ENCODE measurements around the gene CYP4A11. TPM values are rescaled to one million over a fixed set of nuclear protein-coding genes. Genes with fewer than 3 reads are reported as not detected.
A peak's percentile ranks its signal among the peaks of the same experiment; 100 is the strongest.
"Not testable (repeated sequence)": the region's sequence is repeated elsewhere in the genome, so short reads cannot be mapped to it uniquely, and the experiment has no call there.

Gene CYP4A11
- total RNA-seq, 1 donor from 2014 or later: not detected

DNA sequence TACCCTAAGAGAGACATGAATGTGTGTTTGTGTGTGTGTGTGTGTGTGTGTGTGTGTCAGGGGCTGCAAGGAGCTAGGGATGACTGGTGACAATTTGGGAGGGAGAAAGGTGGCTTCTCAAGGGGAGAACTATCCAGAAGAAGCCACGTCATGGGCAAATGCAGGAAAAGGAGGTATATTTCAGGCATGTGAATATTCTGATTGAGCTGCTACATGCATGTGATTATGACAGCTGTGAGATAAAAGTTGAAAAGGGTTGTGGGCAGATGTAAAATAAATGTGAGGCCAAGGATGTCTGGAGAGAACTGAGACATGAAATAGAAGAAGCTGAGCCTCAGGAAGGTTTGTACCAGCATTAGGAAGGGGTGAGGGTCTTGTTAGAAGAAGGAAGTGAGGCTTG, 4.5 kb downstream of the CYP4A11 start:
- no peak overlapping the region for H3K4me3 ChIP-seq (ENCODE audit: low read depth, low read length)
- TF ChIP-seq, protein P1, sequence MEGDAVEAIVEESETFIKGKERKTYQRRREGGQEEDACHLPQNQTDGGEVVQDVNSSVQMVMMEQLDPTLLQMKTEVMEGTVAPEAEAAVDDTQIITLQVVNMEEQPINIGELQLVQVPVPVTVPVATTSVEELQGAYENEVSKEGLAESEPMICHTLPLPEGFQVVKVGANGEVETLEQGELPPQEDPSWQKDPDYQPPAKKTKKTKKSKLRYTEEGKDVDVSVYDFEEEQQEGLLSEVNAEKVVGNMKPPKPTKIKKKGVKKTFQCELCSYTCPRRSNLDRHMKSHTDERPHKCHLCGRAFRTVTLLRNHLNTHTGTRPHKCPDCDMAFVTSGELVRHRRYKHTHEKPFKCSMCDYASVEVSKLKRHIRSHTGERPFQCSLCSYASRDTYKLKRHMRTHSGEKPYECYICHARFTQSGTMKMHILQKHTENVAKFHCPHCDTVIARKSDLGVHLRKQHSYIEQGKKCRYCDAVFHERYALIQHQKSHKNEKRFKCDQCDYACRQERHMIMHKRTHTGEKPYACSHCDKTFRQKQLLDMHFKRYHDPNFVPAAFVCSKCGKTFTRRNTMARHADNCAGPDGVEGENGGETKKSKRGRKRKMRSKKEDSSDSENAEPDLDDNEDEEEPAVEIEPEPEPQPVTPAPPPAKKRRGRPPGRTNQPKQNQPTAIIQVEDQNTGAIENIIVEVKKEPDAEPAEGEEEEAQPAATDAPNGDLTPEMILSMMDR (conservative IDR thresholded peaks at IDR 0.05; ENCODE audit: low read depth, low read length): no peak
- no peak for DNase-seq (ENCODE audit: low read depth)

GRCh38 chr1:46934852-46935251, 6.4 kb downstream of the CYP4A11 start:
- DNase-seq (ENCODE audit: low read depth); H3K4me3 ChIP-seq (ENCODE audit: low read depth, low read length): not testable (repeated sequence)
- TF ChIP-seq, protein P1 (conservative IDR thresholded peaks at IDR 0.05; ENCODE audit: low read depth, low read length): peak; percentile 80

DNA sequence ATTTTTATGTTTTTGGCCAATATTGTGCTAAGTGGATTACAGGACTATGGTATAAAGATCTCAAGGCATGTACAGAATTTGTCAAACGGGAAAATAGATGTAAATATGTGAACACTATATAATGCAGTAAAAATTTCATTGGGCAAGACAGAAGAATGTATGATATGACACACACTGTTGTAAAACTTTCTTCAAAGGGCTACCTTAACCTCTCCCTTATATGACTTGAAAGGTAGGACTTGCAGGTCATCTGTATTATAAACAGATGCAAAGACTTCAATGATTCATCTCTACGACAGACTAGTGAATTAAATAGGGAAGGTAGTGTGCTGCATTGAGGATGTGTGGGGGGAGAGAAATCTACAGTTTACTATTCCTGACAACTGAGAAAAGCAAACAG, 9.3 kb downstream of the CYP4A11 start:
- DNase-seq (ENCODE audit: low read depth); H3K4me3 ChIP-seq (ENCODE audit: low read depth, low read length): not testable (repeated sequence)

DNA sequence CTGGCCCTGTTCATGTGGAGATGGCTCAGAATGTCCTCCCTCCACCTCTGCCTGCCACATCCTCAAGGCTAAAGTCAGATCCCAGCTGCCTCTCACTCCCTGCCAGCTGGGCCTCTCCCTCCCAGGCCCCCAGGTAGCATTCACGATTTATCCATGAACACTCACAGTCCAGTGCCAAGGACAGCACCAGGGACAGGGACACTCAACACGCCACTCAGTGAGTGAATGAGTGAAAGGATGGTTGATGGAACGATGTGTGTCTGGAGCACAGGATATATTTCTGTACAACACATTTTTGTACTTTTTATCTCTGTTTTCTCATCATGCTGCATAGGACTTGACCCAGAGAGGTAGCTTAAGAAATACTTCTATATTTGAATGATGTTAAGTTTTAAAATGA, 10.1 kb downstream of the CYP4A11 start:
- H3K4me3 ChIP-seq (ENCODE audit: low read depth, low read length): no peak overlapping the region
- TF ChIP-seq, protein P1 (conservative IDR thresholded peaks at IDR 0.05; ENCODE audit: low read depth, low read length): no peak
- DNase-seq (ENCODE audit: low read depth): no peak

- TF ChIP-seq, protein P1 (conservative IDR thresholded peaks at IDR 0.05; ENCODE audit: low read depth, low read length): no peak
- DNase-seq (ENCODE audit: low read depth): no peak
- no peak overlapping the region for H3K4me3 ChIP-seq (ENCODE audit: low read depth, low read length)
Measured at GRCh38 chr1:46927249-46927835, 13.9 kb downstream of the CYP4A11 start.

DNA sequence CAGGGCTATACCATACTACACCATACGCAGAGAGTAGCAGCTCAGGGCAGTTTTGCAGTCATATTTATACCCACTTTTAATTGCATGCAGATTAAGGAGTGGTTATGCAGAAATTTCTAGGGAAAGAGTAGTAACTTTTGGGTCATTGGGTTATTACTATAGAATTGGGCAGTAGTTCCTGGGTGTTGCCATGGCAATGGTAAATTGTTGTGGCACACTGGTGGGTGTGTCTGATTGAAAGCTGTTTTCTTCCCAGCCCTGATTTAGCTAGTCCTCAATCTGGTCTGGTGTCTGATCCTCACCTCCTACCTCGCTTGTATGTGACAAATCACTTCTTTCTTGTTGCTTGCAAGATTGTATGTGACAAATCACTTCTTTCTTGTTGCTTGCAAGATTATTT, 30.5 kb downstream of the CYP4A11 start:
- TF ChIP-seq, protein P1 (conservative IDR thresholded peaks at IDR 0.05; ENCODE audit: low read depth, low read length): no peak
- H3K4me3 ChIP-seq (ENCODE audit: low read depth, low read length): no peak overlapping the region
- DNase-seq (ENCODE audit: low read depth): no peak

DNA sequence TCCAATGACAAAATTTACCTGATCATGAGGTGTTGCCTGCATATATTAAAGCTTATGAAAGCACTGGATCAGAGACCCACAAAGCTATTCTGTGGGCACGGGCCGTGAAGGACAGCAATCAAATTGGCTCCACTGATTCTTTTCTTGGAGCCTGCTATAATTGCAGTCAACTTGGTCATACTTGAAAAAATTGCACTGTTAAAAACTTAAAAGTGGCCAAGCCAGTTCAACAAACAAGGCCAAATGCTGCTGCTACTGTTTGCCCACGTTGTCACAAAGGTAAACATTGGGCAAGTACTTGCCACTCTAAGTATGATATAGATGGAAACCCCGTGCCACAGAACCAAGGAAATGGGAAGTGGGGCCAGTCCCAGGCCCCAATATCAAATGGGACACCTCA, 37.8 kb downstream of the CYP4A11 start:
- DNase-seq (ENCODE audit: low read depth): no peak
- TF ChIP-seq, protein P1 (conservative IDR thresholded peaks at IDR 0.05; ENCODE audit: low read depth, low read length): no peak
- H3K4me3 ChIP-seq (ENCODE audit: low read depth, low read length): no peak overlapping the region

Data from epithelial cell of proximal tubule (primary cell).